DMS 273 (cell line): ENCODE data around the gene KLHL8.
"Not testable (repeated sequence)": the region's sequence is repeated elsewhere in the genome, so short reads cannot be mapped to it uniquely, and the experiment has no call there.

Experiments
- DNase-seq: peaks from one replicate; lab custom pipeline; 2025; ENCODE audit not compliant: unreplicated experiment; lab: John Stamatoyannopoulos, UW

The KLHL8 gene

DNA sequence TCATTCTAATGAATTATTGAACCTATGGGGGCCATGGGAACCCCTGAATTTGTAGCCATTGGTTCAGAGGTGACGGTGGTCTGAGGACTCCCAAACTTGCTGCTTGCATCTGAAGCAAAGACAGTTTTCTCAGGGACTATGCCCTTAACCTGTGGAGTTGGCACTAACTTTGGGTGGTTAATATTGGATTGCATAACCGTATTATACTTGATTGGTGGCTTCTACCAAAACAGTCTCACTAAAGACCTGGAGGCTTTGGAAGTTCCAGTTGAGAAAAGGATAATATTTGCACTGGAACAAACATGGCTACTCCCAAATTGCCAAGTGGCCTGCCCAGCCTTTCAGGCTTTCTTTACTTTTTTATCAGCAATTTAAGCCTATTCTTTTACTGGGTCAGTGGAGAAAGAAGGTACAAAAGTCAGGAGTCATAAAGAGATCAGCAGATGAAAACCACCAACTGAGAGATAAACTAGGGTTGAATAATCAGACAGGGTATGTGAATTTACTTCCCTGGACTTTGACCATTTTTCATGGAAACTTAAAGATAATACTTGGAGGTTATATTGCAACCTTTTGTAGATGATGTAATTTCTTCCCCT, 7.9 kb upstream of the KLHL8 start:
- DNase-seq, result no peak

GRCh38 chr4:87227751-87228151, 7.3 kb upstream of the KLHL8 start:
- DNase-seq, result no peak

DNA sequence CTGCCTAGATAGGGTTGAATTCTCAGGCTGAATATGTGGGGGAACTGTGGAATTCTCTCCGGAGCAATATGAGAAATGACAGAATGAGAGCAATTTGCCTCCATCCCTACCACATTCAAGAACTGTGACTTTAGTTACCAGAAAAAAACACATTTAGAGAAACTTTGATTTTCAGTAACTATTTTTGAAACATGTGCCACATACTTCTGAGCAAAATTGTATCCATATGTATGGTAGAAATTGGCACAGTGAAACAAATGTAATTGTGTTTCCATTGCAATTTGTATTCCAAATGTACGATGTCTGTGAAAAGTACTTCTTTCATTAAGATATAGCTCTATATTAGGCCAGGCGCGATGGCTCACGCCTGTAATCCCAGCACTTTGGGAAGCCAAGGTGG, 5.5 kb upstream of the KLHL8 start:
- no peak for DNase-seq

- DNase-seq, result no peak
Observed at GRCh38 chr4:87224141-87224923, 3.9 kb upstream of the KLHL8 start.

DNA sequence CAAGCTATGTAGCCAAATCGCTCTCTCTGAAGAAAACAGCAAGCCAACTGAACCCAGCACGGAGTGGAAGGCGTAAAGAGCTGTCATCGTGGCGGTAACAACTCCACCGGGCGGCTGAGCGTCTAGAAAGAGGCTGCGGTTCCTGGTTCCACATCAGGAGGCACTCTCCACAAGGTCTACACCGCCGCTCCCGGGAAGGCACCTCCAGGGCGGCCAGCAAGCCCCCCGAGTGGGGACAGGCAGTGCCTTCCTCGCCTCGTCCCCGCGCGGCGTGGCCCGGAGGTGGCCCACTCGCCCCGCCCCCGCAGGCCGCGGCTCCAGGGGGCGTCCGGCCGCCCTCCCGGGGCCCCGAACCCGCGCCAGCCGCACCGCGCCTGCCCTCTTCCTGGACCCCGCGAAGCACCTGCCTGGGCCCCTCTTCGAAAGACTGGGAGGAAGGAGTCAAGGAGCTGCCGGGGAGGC, 755 bp downstream of the KLHL8 start:
- peak; percentile 61 for DNase-seq

DNA sequence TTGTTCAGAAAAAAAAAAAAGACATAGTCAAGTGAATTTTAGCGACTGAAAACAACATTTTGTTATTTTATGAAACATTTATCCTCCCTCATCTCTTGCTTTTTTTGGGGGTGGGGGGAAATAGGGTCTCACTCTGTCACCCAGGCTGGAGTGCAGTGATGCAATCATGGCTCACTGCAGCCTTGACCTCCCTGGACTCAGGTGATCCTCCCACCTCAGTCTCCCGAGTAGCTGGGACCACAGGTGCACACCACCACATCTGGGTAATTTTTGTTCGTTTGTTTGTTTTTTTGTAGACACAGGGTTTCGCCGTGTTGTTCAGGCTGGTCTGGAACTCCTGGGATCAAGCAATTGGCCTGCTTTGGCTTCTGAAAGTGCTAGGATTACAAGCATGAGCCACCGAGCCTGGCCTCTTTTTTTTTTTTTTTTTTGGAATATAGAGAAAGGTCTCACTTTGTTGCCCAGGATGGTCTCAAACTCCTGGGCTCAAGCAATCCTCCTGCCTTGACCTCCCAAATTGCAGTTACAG, 3.1 kb downstream of the KLHL8 start:
- not testable (repeated sequence) for DNase-seq

DNA sequence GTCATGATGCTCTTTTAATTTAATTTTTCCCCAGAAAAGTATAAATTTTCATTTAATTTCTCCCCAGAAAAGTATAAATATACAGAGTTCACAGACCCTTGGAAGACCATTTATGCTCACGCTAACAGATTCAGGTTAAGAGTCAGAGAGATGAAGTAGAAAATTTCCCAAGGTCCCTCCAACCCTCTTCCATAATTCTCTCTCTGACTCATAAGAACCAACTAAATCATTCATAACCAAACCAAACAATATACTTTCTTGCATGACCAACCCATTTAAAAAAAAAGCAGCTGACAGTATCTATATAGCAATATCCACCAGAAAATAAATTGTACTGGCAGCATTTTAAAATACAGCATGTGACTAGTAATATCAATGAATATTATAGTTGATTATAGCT, 3.9 kb downstream of the KLHL8 start:
- DNase-seq, result no peak

DNA sequence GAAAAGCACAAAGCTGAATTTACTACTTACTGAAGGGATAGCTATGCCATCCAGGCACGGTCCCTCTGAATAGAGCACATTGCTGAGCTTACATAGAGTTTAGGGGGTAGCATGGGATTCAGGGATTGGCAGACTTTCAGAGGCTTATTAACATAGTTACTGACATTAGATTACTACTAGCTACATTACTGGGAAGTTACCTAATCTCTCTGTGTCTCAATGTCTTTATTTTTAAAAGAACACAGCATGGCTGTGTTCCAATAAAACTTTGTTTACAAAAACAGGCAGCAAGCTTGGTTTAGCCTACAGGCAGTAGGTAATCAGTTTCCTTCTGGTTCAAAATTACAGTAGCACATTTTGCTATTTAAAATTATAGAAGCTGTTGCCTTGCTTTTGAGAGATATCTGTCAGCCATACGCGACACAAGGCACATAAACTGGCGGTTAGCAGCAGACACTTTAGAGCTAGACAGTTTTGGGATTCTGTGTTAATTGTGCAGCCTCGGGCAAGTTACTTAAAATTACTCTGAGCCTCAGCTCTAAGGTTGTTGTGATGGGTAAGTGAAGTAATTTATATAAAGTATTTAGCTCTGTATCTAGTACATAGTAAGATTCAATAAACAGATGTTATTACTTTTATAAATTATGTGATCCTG, 6.9 kb downstream of the KLHL8 start:
- peak; percentile 28 for DNase-seq

GRCh38 chr4:87211249-87211952, 9.0 kb downstream of the KLHL8 start:
- no peak for DNase-seq

- no peak for DNase-seq
Observed at GRCh38 chr4:87209696-87210095, 10.7 kb downstream of the KLHL8 start.

- DNase-seq, result no peak
Observed at GRCh38 chr4:87209182-87209581, 11.2 kb downstream of the KLHL8 start.

- no peak for DNase-seq
Observed at GRCh38 chr4:87204559-87204958, 15.9 kb downstream of the KLHL8 start.

GRCh38 chr4:87196927-87197326, 23.5 kb downstream of the KLHL8 start:
- DNase-seq, result no peak

- no peak for DNase-seq
Observed at GRCh38 chr4:87196146-87196545, 24.3 kb downstream of the KLHL8 start.

DNA sequence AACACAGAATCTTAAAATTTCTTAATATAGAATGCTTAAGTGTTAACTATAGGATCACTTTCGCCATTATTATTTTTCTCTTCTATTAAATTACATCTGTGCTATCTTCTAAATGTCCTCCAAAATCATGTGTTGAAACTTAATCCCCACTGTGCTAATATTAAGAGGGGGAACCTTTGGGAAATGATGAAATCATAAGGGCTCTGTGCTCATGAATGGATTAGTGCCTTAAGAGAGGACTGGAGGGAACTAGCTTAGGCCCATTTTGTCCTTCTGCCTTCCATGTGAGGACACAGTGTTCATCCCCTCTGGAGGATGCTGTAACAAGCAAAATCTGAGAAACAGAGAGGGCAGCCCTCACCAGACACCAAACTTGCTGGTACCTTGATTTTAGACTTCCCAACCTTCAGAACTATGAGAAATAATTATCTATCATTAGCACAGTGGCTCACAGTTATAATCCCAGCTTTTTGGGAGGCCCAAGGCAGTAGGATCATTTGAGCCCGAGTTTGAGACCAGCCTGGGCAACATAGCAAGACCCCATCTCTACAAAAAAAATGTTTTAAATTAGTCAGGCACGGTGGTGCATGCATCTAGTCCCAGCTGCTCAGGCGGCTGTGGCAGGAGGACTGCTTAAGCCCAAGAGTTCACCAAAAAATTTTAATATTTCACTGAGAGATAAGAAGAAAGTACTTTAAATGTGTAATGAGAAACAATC, 26.3 kb downstream of the KLHL8 start:
- DNase-seq, result no peak

DNA sequence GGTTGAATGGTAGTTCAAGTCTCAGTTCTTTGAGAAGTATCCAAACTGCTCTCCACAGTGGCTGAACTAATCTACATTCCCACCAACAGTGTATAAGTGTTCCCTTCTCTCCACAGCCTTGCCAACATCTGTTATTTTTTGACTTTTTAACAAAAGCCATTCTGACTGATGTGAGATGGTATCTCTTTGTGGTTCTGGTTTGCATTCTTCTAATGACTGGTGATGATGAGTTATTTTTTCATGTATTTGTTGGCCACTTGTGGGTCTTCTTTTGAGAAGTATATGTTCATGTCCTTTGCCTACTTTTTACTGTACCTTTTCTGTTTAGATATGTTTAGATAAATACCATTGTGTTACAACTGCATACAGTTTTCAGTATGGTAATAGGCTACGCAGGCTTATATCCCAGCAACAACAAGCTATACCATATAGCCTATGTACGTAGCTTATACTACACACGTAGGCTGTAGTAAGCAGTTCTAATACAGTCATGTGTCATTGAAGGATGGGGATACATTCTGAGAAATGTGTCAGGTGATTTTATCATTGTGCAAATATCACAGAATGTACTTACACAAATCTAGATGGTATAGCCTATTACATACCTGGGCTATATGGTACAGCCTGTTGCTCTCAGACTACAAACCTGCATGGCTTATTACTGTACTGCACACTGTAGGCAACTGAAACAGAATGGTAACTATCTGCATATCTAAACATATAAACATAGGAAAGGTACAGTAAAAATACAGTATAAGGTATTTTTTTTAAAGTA, 28.1 kb downstream of the KLHL8 start:
- no peak for DNase-seq

DNA sequence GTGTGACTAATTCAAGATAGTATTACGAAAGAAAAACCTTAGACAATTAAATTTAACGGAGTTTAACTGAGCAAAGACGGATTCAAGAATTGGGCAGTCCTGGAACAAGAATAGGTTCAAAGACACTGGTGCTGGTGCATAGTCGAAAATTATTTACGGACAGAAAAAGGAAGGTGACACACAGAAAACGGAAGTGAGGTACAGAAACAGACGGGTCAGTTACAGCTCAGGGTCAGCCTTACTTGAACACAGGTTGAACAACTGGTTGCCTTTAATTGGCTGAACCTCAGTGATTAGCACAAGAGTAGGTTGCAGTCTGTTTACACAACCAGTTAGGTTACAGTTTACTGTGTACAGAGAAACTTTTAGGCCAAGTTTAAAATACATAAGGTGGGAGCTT, 31.5 kb downstream of the KLHL8 start:
- DNase-seq, result no peak

- peak; percentile 28 for DNase-seq
Observed at GRCh38 chr4:87188048-87188447, 32.4 kb downstream of the KLHL8 start.

DNA sequence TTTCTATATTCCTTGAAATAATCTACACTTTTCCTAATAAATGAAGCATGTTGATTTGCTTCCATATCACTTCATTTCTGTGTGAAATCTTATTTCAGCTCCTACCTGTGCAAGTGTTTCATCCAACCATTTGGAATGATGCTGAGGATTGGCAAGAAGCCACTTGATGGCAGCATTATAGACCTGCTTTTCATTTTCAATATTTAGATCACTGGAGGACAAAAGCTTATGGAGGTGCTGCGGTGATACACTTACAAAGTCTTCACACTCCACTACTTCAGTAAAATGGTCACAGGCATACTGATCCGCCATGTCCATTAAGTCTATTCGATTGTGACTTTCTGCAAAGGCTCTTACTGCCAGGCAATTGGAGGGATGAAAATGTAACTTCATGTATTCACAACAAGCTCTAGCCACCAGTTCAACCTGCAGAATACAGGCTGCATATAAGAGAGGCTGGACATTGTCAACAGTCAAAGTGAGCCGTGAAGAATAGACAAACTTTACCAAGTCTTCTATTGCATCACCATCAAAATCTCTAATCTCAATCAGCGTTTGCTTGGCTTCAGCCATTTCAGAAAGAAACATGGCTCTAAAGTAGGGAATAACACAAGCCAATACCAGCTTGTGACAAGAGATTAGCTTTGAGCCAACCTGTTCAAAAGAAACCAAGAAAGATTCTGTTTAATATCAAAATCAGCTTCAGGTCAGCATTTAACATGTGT, 35.1 kb downstream of the KLHL8 start:
- no peak for DNase-seq
